Measurements from ENCODE around the gene GLOD4. TPM values are rescaled to one million over a fixed set of nuclear protein-coding genes. Genes with fewer than 3 reads are reported as not detected.
"Not testable (repeated sequence)": the region's sequence is repeated elsewhere in the genome, so short reads cannot be mapped to it uniquely, and the experiment has no call there.

Gene GLOD4
- total and polyA plus RNA-seq, 2 donors = 56.4 to 68.4 TPM

DNA sequence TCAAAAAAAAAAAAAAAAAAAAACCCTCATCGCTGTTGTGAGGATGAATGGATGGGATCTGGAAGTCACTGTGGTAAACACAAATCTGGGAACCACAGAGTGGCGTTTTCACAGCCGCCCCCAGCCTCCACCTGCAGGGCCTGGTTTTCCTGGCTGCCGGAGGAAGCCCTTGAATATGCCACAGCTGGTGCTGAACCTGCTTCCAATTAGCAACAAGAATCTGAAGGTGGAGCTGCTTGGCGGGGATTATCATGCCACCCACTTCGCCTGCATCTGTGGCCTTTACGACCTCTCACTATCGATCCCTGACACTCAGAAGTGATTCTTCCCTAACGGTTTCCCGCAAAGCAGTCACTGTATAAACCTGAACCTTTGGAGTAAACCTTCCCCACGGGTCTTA is 16.2 kb upstream of the GLOD4 start:
- Histone ChIP-seq H3K27ac (ENCODE audit: low read depth in 1 of 2, low read length in 1 of 2) (no peak overlapping the region), H3K36me3 (ENCODE audit: control insufficient read depth in 2 of 2, insufficient read depth in 2 of 2, low read length in 1 of 2) (peaks cover 3 to 5% of the 10 kb centered on the region in 2 donors), H3K27me3 (ENCODE audit: control insufficient read depth in 2 of 2, insufficient read depth in 1 of 2, low read length in 1 of 2) (no peaks in the 10 kb centered on the region), H3K9me3 (ENCODE audit: control insufficient read depth in 2 of 2, insufficient read depth in 1 of 2, low read length in 1 of 2) (no peaks in the 10 kb centered on the region), H3K4me1 (ENCODE audit: control insufficient read depth in 2 of 2, insufficient read depth in 2 of 2, low read length in 2 of 2) (peaks cover 0 to 2% of the 10 kb centered on the region in 2 donors), H3K4me3 (ENCODE audit: low read length in 2 of 2) (no peak overlapping the region)
- no peak for DNase-seq (ENCODE audit: low read depth in 6 of 9, low spot score in 9 of 9)
- 84% methylated on average over 11 of the region's 11 CpGs for WGBS

GRCh38 chr17:797236-797840 is 15.3 kb upstream of the GLOD4 start:
- H3K36me3 ChIP-seq (ENCODE audit: control insufficient read depth in 2 of 2, insufficient read depth in 2 of 2, low read length in 1 of 2) = peaks cover 7 to 11% of the 10 kb centered on the region in 2 donors
- H3K4me1 ChIP-seq (ENCODE audit: control insufficient read depth in 2 of 2, insufficient read depth in 2 of 2, low read length in 2 of 2) = peaks cover 0 to 2% of the 10 kb centered on the region in 2 donors
- H3K27me3 ChIP-seq (ENCODE audit: control insufficient read depth in 2 of 2, insufficient read depth in 1 of 2, low read length in 1 of 2) = no peaks in the 10 kb centered on the region
- H3K4me3 ChIP-seq (ENCODE audit: low read length in 2 of 2) = no peak overlapping the region
- no peaks in the 10 kb centered on the region for H3K9me3 ChIP-seq (ENCODE audit: control insufficient read depth in 2 of 2, insufficient read depth in 1 of 2, low read length in 1 of 2)
- no peak overlapping the region for H3K27ac ChIP-seq (ENCODE audit: low read depth in 1 of 2, low read length in 1 of 2)
- WGBS = 93% methylated on average over 22 of the region's 22 CpGs
- no peak for DNase-seq (ENCODE audit: low read depth in 6 of 9, low spot score in 9 of 9)

- Histone ChIP-seq H3K36me3 (ENCODE audit: control insufficient read depth in 2 of 2, insufficient read depth in 2 of 2, low read length in 1 of 2) (peaks cover 14 to 18% of the 10 kb centered on the region in 2 donors), H3K4me3 (ENCODE audit: low read length in 2 of 2) (no peak overlapping the region), H3K27ac (ENCODE audit: low read depth in 1 of 2, low read length in 1 of 2) (no peak overlapping the region), H3K9me3 (ENCODE audit: control insufficient read depth in 2 of 2, insufficient read depth in 1 of 2, low read length in 1 of 2) (no peaks in the 10 kb centered on the region), H3K4me1 (ENCODE audit: control insufficient read depth in 2 of 2, insufficient read depth in 2 of 2, low read length in 2 of 2) (peaks cover 0 to 2% of the 10 kb centered on the region in 2 donors), H3K27me3 (ENCODE audit: control insufficient read depth in 2 of 2, insufficient read depth in 1 of 2, low read length in 1 of 2) (no peaks in the 10 kb centered on the region)
- DNase-seq (ENCODE audit: low read depth in 6 of 9, low spot score in 9 of 9) = no peak
- 97% methylated on average over 15 of the region's 15 CpGs for WGBS
Observed at GRCh38 chr17:796609-797008, 14.5 kb upstream of the GLOD4 start.

DNA sequence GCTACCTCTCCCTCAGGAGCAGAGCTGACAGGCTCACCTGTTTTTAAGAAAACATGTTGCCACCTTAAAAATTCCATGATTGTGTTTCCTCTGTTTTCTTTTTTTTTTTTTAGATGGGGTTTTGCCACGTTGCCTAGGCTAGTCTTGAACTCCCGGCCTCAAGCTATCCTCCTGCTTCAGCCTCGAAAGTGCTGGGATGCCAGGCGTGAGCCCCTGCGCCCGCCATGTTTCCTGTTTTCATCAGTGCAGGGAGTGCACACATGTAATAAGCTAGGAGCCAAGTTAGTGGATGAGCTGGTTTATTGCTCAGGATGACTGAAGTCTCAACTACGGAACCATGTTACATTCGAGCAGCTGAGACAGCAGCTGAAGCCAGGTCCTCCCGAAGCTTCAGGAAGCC is 13.6 kb upstream of the GLOD4 start:
- Histone ChIP-seq H3K4me1 (ENCODE audit: control insufficient read depth in 2 of 2, insufficient read depth in 2 of 2, low read length in 2 of 2) (peaks cover 0 to 2% of the 10 kb centered on the region in 2 donors), H3K27me3 (ENCODE audit: control insufficient read depth in 2 of 2, insufficient read depth in 1 of 2, low read length in 1 of 2) (no peaks in the 10 kb centered on the region), H3K27ac (ENCODE audit: low read depth in 1 of 2, low read length in 1 of 2) (no peak overlapping the region), H3K9me3 (ENCODE audit: control insufficient read depth in 2 of 2, insufficient read depth in 1 of 2, low read length in 1 of 2) (no peaks in the 10 kb centered on the region), H3K4me3 (ENCODE audit: low read length in 2 of 2) (no peak overlapping the region), H3K36me3 (ENCODE audit: control insufficient read depth in 2 of 2, insufficient read depth in 2 of 2, low read length in 1 of 2) (peaks cover 15 to 18% of the 10 kb centered on the region in 2 donors)
- no peak for DNase-seq (ENCODE audit: low read depth in 6 of 9, low spot score in 9 of 9)
- 96% methylated on average over 9 of the region's 9 CpGs for WGBS

DNA sequence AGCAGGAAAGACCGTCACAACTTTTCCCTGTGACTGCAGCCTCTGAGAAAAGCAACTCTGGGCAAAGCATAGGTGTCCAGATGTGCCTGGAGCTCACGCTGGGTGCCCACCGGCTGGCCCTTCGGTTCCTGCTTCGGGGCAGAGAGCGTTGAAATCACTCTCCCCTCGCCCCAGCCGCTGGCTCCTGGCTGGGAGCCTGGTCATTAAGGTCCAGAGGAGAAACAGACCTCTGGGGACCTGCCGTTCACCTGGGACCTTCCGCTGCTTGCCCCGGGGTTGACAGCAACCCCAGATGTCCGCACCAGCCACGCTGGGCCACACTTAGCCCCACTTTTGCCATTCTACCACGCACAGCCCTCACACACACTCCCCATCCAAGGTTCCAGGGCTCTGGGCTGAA is 13.2 kb upstream of the GLOD4 start:
- Histone ChIP-seq H3K27me3 (ENCODE audit: control insufficient read depth in 2 of 2, insufficient read depth in 1 of 2, low read length in 1 of 2) (no peaks in the 10 kb centered on the region), H3K4me3 (ENCODE audit: low read length in 2 of 2) (no peak overlapping the region), H3K4me1 (ENCODE audit: control insufficient read depth in 2 of 2, insufficient read depth in 2 of 2, low read length in 2 of 2) (peaks cover 0 to 2% of the 10 kb centered on the region in 2 donors), H3K36me3 (ENCODE audit: control insufficient read depth in 2 of 2, insufficient read depth in 2 of 2, low read length in 1 of 2) (peaks cover 15 to 20% of the 10 kb centered on the region in 2 donors), H3K9me3 (ENCODE audit: control insufficient read depth in 2 of 2, insufficient read depth in 1 of 2, low read length in 1 of 2) (no peaks in the 10 kb centered on the region), H3K27ac (ENCODE audit: low read depth in 1 of 2, low read length in 1 of 2) (no peak overlapping the region)
- 92% methylated on average over 14 of the region's 14 CpGs for WGBS
- no peak for DNase-seq (ENCODE audit: low read depth in 6 of 9, low spot score in 9 of 9)

- H3K4me3 ChIP-seq (ENCODE audit: low read length in 2 of 2) = no peak overlapping the region
- 27% methylated on average over 18 of the region's 18 CpGs for WGBS
- no peaks in the 10 kb centered on the region for H3K27me3 ChIP-seq (ENCODE audit: control insufficient read depth in 2 of 2, insufficient read depth in 1 of 2, low read length in 1 of 2)
- no peak overlapping the region for H3K27ac ChIP-seq (ENCODE audit: low read depth in 1 of 2, low read length in 1 of 2)
- no peaks in the 10 kb centered on the region for H3K9me3 ChIP-seq (ENCODE audit: control insufficient read depth in 2 of 2, insufficient read depth in 1 of 2, low read length in 1 of 2)
- peaks cover 19 to 24% of the 10 kb centered on the region in 2 donors for H3K36me3 ChIP-seq (ENCODE audit: control insufficient read depth in 2 of 2, insufficient read depth in 2 of 2, low read length in 1 of 2)
- peak in 5 of 9 donors; percentile 4 to 49 (median 18) for DNase-seq (ENCODE audit: low read depth in 6 of 9, low spot score in 9 of 9)
- H3K4me1 ChIP-seq (ENCODE audit: control insufficient read depth in 2 of 2, insufficient read depth in 2 of 2, low read length in 2 of 2) = peaks cover 0 to 2% of the 10 kb centered on the region in 2 donors
Observed at GRCh38 chr17:794876-795275, 12.8 kb upstream of the GLOD4 start.

DNA sequence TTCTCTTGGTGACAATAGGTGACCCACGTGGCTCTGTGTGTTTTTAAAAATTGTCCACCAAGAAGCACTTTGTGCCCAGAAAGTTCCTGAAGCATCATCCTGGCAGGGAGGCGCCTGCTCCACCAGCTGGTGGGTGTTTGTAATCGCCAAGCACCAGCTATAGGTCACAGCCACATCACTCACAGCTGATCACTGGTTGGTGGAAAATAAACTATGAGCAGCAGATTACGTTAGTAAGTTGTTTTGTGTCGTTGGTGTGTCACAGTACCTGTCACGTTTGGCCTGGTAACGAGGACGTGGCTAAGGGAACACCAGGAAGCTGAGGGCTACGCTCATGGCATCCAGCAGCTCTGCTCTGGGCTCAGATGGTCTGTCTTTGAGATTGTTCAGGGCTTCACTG is 10.2 kb upstream of the GLOD4 start:
- no peaks in the 10 kb centered on the region for H3K9me3 ChIP-seq (ENCODE audit: control insufficient read depth in 2 of 2, insufficient read depth in 1 of 2, low read length in 1 of 2)
- H3K27me3 ChIP-seq (ENCODE audit: control insufficient read depth in 2 of 2, insufficient read depth in 1 of 2, low read length in 1 of 2) = no peaks in the 10 kb centered on the region
- no peak overlapping the region for H3K4me3 ChIP-seq (ENCODE audit: low read length in 2 of 2)
- 95% methylated on average over 9 of the region's 9 CpGs for WGBS
- H3K27ac ChIP-seq (ENCODE audit: low read depth in 1 of 2, low read length in 1 of 2) = no peak overlapping the region
- DNase-seq (ENCODE audit: low read depth in 6 of 9, low spot score in 9 of 9) = no peak
- H3K36me3 ChIP-seq (ENCODE audit: control insufficient read depth in 2 of 2, insufficient read depth in 2 of 2, low read length in 1 of 2) = peaks cover 41 to 44% of the 10 kb centered on the region in 2 donors
- H3K4me1 ChIP-seq (ENCODE audit: control insufficient read depth in 2 of 2, insufficient read depth in 2 of 2, low read length in 2 of 2) = peaks cover 0 to 5% of the 10 kb centered on the region in 2 donors

DNA sequence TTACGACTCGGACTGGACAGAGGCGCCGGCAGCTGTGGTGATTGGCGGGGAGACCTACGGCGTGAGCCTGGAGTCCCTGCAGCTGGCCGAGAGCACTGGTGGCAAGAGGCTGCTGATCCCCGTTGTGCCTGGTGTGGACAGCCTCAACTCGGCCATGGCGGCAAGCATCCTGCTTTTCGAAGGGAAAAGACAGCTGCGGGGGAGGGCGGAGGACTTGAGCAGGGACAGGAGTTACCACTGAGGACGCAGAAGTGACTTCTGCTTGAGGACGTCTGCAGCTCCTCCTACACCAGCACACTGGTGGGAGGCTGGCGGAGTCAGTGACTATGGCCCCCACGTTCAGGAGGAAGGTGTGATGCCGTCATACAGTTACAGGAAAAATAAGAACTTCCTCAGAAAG is 9.7 kb upstream of the GLOD4 start:
- peaks cover 0 to 5% of the 10 kb centered on the region in 2 donors for H3K4me1 ChIP-seq (ENCODE audit: control insufficient read depth in 2 of 2, insufficient read depth in 2 of 2, low read length in 2 of 2)
- no peak for DNase-seq (ENCODE audit: low read depth in 6 of 9, low spot score in 9 of 9)
- WGBS = 97% methylated on average over 19 of the region's 19 CpGs

GRCh38 chr17:790874-791247 is 8.8 kb upstream of the GLOD4 start:
- DNase-seq (ENCODE audit: low read depth in 6 of 9, low spot score in 9 of 9); H3K4me3 ChIP-seq (ENCODE audit: low read length in 2 of 2); H3K27me3 ChIP-seq (ENCODE audit: control insufficient read depth in 2 of 2, insufficient read depth in 1 of 2, low read length in 1 of 2); H3K27ac ChIP-seq (ENCODE audit: low read depth in 1 of 2, low read length in 1 of 2); H3K4me1 ChIP-seq (ENCODE audit: control insufficient read depth in 2 of 2, insufficient read depth in 2 of 2, low read length in 2 of 2); H3K9me3 ChIP-seq (ENCODE audit: control insufficient read depth in 2 of 2, insufficient read depth in 1 of 2, low read length in 1 of 2): not testable (repeated sequence)
- H3K36me3 ChIP-seq (ENCODE audit: control insufficient read depth in 2 of 2, insufficient read depth in 2 of 2, low read length in 1 of 2) = peaks cover 44 to 46% of the 10 kb centered on the region in 2 donors
- WGBS = 98% methylated on average over 10 of the region's 12 CpGs

More for the DNA sequence above, 9.7 kb upstream of the GLOD4 start:
- Histone ChIP-seq H3K9me3 (ENCODE audit: control insufficient read depth in 2 of 2, insufficient read depth in 1 of 2, low read length in 1 of 2) (no peaks in the 10 kb centered on the region), H3K27ac (ENCODE audit: low read depth in 1 of 2, low read length in 1 of 2) (no peak overlapping the region), H3K27me3 (ENCODE audit: control insufficient read depth in 2 of 2, insufficient read depth in 1 of 2, low read length in 1 of 2) (no peaks in the 10 kb centered on the region), H3K4me3 (ENCODE audit: low read length in 2 of 2) (no peak overlapping the region), H3K36me3 (ENCODE audit: control insufficient read depth in 2 of 2, insufficient read depth in 2 of 2, low read length in 1 of 2) (peaks cover 42 to 44% of the 10 kb centered on the region in 2 donors)
